ENCODE data around the gene BET1. TPM values are rescaled to one million over a fixed set of nuclear protein-coding genes. Genes with fewer than 3 reads are reported as not detected.
"Not testable (repeated sequence)": the region's sequence is repeated elsewhere in the genome, so short reads cannot be mapped to it uniquely, and the experiment has no call there.

Gene BET1
- total RNA-seq: 14.2 TPM
- long read RNA-seq, transcript BET1-201 (4 exons, 1,504 nt): major isoform, 6 of 7 reads
- long read RNA-seq, partial matches to known transcripts: 0 of 7 reads
- long read RNA-seq, other reads (novel, unspliced or antisense): 0 of 7 reads

- peak; percentile 99 for ATAC-seq
These were observed at the start of gene BET1 for GRCh38 chr7:94004024-94004951. Gene BET1, minus strand, starts transcription at chr7:94004355. Its CDS starts 139 bp downstream, at chr7:94004216.

DNA sequence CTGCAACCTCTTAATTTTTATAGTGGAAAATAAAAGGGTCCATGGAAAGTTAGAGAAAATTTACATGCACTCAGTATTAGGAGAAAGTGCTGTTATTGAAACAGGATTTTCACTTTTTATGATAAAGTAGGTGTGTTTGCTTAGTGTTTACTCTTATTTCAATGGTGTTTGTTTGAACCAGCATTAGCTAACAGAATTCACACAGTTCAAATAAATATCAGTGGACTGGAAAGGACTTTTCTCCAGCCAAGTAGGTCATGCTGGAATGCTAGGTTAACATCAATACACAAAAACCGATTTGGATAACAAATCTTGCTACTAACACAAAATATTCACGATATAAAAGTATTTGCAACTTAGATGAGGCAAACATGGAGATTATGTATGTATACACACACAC is 49.4 kb upstream of the BET1 start:
- intact Hi-C loops (cut with DNase I): no loop called here
- ATAC-seq: no peak
- no peak for DNase-seq (ENCODE audit: missing footprints)

More at GRCh38 chr7:94004024-94004951, at the start of gene BET1:
- peak; percentile 99 for DNase-seq (ENCODE audit: missing footprints)
- intact Hi-C loops (cut with DNase I): loop anchor here (5.0 kb wide), 2 partner anchors 82 to 102 kb away; partner anchors contain the start of gene GNG11

DNA sequence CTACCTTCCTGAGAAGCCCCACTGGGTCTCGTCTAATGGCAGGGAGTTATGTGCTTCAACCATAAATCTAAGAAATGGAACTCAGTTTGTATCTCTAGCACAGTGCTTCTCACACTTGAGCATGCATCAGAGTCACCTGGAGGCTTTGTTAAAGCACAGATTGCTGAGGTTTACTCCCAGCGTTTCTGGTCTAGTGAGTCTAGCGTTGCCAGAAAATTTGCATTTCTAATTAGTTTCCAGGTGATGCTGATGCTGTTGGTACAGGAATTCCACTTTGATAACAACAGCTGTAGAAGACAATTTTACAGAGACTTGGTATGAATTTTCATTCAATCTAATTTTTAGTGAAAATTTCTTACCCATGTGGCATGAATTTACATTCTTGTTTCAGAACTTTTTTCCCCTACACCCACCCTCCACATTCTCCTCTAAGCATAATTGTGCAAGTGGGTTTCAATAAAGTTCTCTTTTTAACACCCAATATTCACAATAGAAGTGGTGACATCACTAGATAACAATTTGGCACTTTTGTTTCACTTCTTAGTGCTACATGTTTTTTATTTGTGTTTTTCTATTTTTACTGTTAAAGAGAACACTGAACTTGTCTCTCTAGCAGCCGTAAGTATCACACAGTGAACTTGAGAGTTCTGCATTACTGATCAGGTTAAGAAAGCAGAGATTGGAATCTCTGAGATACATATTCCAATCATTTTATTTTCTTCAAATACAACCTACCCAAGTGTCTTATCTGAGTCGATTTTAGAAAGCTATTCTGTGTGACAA is 48.4 kb upstream of the BET1 start:
- intact Hi-C loops (cut with DNase I): no loop called here
- ATAC-seq: no peak
- DNase-seq (ENCODE audit: missing footprints): no peak

DNA sequence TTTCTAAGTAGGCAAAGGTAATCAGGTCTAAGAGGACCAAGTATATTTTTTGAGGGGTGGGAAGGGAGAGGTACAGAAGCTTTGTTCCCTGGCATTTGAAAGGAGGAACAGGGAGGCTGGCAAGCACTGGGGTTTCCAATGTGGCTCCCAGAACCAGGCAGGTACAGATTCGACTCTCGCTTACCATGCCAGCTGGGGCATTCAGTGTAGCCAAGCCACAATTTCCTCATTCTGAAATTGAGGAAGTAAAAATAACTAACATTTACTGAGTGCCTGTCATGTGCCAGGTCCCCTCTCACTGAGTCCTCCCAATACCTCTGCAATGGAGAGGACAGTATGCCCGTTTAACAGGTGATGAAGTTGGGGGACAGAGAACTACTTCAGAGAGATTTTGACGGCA is 45.9 kb upstream of the BET1 start:
- ATAC-seq: no peak
- no peak for DNase-seq (ENCODE audit: missing footprints)
- intact Hi-C loops (cut with DNase I): no loop called here

GRCh38 chr7:94049615-94050014 is 45.5 kb upstream of the BET1 start:
- ATAC-seq (no peak), DNase-seq (ENCODE audit: missing footprints) (no peak)
- intact Hi-C loops (cut with DNase I): no loop called here

DNA sequence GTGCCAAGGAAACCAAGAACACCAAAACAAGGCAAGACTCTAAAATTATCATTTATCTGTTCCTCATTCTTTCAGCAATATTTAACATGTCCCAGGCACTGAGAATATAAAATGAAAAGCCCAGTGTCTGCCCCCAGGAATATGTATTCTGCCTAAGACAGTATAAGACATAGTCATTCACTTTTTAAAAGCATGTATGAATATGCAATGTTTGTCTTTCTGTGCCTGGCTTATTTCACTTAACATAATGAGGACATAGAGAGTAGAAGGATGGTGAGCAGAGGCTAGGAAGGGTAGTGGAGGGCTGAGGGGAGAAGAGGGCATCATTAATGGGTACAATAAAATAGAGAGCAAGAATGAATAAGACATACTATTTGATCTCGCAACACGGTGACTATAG is 44.6 kb upstream of the BET1 start:
- no peak for DNase-seq (ENCODE audit: missing footprints)
- intact Hi-C loops (cut with DNase I): no loop called here
- no peak for ATAC-seq

DNA sequence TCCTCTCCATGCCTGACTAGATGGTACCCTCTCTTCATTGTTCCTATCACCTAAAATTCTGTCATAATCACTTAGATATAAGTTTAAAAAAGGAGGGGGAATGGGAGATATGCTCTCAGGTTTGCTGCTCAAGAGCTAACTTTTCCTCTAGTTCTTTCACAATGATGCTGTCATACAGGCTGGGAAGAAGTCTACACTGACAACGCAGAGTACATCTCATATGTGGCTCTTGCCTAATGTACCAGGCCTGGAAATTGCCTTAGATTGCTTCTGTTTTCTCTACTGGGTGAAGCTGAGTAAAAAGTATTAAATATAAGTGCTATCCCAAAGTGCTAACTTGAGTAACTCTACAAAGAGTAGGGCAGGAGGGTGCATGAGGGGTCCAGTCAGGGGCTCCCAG is 43.8 kb upstream of the BET1 start:
- DNase-seq (ENCODE audit: missing footprints) (no peak), ATAC-seq (no peak)
- intact Hi-C loops (cut with DNase I): no loop called here

GRCh38 chr7:94045581-94045980 is 41.4 kb upstream of the BET1 start:
- intact Hi-C loops (cut with DNase I): no loop called here
- no peak for ATAC-seq

DNA sequence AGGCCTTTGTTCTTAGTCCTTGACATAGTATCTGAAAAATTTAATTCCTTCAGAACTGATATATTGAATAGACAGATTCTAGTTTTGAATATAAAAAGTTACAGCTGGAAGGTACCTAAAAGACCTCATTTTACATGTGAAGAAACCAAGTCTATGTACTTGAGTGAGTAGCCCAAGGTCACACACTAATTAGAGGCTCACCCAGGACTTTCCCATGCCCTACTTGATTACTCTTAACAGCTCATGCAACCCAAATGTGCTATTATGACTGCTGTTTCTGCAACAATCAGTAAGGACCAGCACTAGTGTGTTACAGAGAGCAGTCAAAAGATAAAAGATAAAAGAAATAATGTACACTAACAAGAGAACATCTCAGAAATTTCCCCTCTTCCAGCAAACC is 40.7 kb upstream of the BET1 start:
- DNase-seq (ENCODE audit: missing footprints) (no peak), ATAC-seq (no peak)
- intact Hi-C loops (cut with DNase I): no loop called here

More at GRCh38 chr7:94045581-94045980, 41.4 kb upstream of the BET1 start:
- no peak for DNase-seq (ENCODE audit: missing footprints)

GRCh38 chr7:94043299-94043698 is 39.1 kb upstream of the BET1 start:
- ATAC-seq: no peak
- intact Hi-C loops (cut with DNase I): no loop called here
- no peak for DNase-seq (ENCODE audit: missing footprints)

DNA sequence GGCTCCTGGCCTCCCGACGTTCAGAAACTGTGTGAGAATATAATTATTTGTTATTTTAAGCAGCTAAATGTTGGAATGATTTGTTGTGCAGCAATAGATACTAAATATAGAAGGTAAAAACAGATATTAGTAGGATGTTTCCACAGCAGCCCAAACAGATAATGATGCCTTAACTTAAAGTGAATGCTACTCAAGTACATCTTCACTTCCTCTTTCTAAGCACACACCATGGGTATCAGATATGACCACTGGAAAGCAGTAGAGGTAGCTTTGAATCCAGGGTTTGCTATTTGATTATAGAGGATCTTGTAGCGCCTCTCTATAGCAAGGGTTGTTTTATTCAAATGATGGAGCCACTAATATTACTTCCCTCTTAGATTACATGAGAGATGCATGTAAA is 38.2 kb upstream of the BET1 start:
- ATAC-seq: no peak

GRCh38 chr7:94041529-94041928 is 37.4 kb upstream of the BET1 start:
- ATAC-seq (no peak), DNase-seq (ENCODE audit: missing footprints) (no peak)

More for the DNA sequence above, 38.2 kb upstream of the BET1 start:
- DNase-seq (ENCODE audit: missing footprints): no peak
- intact Hi-C loops (cut with DNase I): no loop called here

GRCh38 chr7:94040254-94040653 is 36.1 kb upstream of the BET1 start:
- ATAC-seq: no peak

More at GRCh38 chr7:94041529-94041928, 37.4 kb upstream of the BET1 start:
- intact Hi-C loops (cut with DNase I): no loop called here

GRCh38 chr7:94039368-94040035 is 35.3 kb upstream of the BET1 start:
- ATAC-seq (no peak), DNase-seq (ENCODE audit: missing footprints) (no peak)
- intact Hi-C loops (cut with DNase I): no loop called here

More at GRCh38 chr7:94040254-94040653, 36.1 kb upstream of the BET1 start:
- intact Hi-C loops (cut with DNase I): no loop called here
- no peak for DNase-seq (ENCODE audit: missing footprints)

GRCh38 chr7:94031865-94032264 is 27.7 kb upstream of the BET1 start:
- intact Hi-C loops (cut with DNase I): no loop called here
- no peak for ATAC-seq
- no peak for DNase-seq (ENCODE audit: missing footprints)

DNA sequence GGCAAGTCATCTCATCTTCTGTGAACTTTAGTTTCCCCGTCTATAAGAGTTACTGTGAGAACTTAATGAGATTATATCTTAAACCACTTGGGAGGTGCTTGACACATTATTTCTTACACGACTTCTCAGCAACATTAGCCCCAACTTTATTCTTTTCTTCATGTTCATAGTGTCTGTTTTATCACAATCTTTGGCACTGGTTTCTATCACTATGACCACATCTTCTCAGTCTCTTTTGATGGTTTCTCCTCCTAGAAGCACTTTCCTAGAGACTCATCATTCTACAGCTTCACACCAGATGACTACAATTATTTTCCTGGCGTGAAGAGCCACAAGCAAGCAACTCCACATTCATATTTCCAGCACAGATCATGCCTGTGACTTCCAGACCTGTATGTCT is 26.5 kb upstream of the BET1 start:
- DNase-seq (ENCODE audit: missing footprints): no peak
- intact Hi-C loops (cut with DNase I): no loop called here
- no peak for ATAC-seq

GRCh38 chr7:94029976-94030375 is 25.8 kb upstream of the BET1 start:
- DNase-seq (ENCODE audit: missing footprints) (no peak), ATAC-seq (no peak)
- intact Hi-C loops (cut with DNase I): no loop called here

GRCh38 chr7:94028768-94029167 is 24.6 kb upstream of the BET1 start:
- DNase-seq (ENCODE audit: missing footprints): no peak
- ATAC-seq: no peak
- intact Hi-C loops (cut with DNase I): no loop called here

DNA sequence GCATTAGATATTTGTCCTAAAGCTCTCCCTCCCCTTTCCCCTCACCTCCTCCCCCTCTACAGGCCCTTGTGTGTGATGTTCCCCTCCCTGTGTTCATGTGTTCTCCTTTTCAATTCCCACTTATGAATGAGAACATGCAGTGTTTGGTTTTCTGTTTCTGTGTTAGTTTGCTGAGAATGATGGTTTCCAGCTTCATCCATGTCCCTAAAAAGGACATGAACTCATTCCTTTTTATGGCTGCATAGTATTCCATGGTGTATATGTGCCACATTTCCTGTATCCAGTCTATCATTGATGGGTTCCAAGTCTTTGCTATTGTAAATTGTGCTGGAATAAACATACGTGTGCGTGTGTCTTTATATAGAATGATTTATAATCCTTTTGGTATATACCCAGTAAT is 22.5 kb upstream of the BET1 start:
- ATAC-seq; intact Hi-C loops (cut with DNase I): not testable (repeated sequence)

More for the DNA sequence above, 22.5 kb upstream of the BET1 start:
- DNase-seq (ENCODE audit: missing footprints): not testable (repeated sequence)
